Activated CD8-positive, alpha-beta T cell treated with anti-CD3 and anti-CD28 coated beads for 36 hours (primary cell): ENCODE results near the gene EEF1AKMT4. TPM values are rescaled to one million over a fixed set of nuclear protein-coding genes. Genes with fewer than 3 reads are reported as not detected.

ENCODE experiments used
- ATAC-seq: fragments of 200-7000 bp; cut with Tn5 transposase; one replicate; pipeline ENCODE4 v1.10.0; 2021; ENCODE audit warnings: mild to moderate bottlenecking, moderate library complexity
- CTCF ChIA-PET: fragments of 350-600 bp; sonication (Branson Sonifier 250); formaldehyde crosslinking; loops from one replicate; lab custom pipeline; 2021; ENCODE audit warnings: antibody characterized with exemption; lab: Charles Lee
- POLR2A ChIA-PET: fragments of 350-600 bp; sonication (Branson Sonifier 250); formaldehyde crosslinking; loops from one replicate; lab custom pipeline; 2021; ENCODE audit warnings: antibody characterized with exemption; lab: Charles Lee
- DNase-seq: peaks from one replicate; pipeline ENCODE4 v3.0.0-alpha.2; 2020
- H3K27ac Mint-ChIP-seq: one replicate; pipeline ENCODE4 v1.8.0; 2021; ENCODE audit warnings: mild to moderate bottlenecking, mixed read lengths
- H3K27me3 Mint-ChIP-seq: one replicate; pipeline ENCODE4 v1.8.0; 2021; ENCODE audit warnings: mixed read lengths
- H3K36me3 Mint-ChIP-seq: one replicate; pipeline ENCODE4 v1.8.0; 2021; ENCODE audit warnings: low read depth, mixed read lengths
- H3K4me1 Mint-ChIP-seq: one replicate; pipeline ENCODE4 v1.8.0; 2021; ENCODE audit warnings: low read depth, mixed read lengths
- H3K4me3 Mint-ChIP-seq: one replicate; pipeline ENCODE4 v1.8.0; 2021; ENCODE audit warnings: mild to moderate bottlenecking, moderate library complexity, mixed read lengths
- H3K9me3 Mint-ChIP-seq: one replicate; pipeline ENCODE4 v1.8.0; 2021; ENCODE audit warnings: mixed read lengths
- CTCF ChIP-seq: fragments of 200-600 bp; IDR thresholded peaks from one replicate; pipeline ENCODE4 v1.8.0; 2022; ENCODE audit warnings: antibody characterized with exemption, mild to moderate bottlenecking
- intact Hi-C: fragments of 100-400 bp; cut with micrococcal nuclease; formaldehyde crosslinking; loops from one replicate; pipeline ENCODE4 v1.10.0; 2022
- total RNA-seq, 2 experiments: library from RNA; stranded (reverse); gene quantifications; one replicate each; pipeline ENCODE4 v1.2.3, GENCODE V29; 2021

The EEF1AKMT4 gene
- total RNA-seq, 2 experiments from 2014 or later, result 7.8 to 8.7 TPM

- Mint-ChIP-seq H3K27ac (no peak overlapping the region), H3K4me1 (no peaks in the 10 kb centered on the region), H3K36me3 (no peaks in the 10 kb centered on the region), H3K9me3 (no peaks in the 10 kb centered on the region), H3K4me3 (no peak overlapping the region), H3K27me3 (peaks cover 8% of the 10 kb centered on the region)
- ChIA-PET CTCF (interaction anchor here (2.4 to 2.8 kb wide), 2 partner anchors 9 to 13 kb away, joined by 12 to 30 read pairs; partner anchors contain the start of gene EEF1AKMT4), POLR2A (interaction anchor here (0.6 to 2.1 kb wide), 4 partner anchors 10 to 122 kb away, joined by 3 to 6 read pairs (median 4); partner anchors contain the start of gene EEF1AKMT4)
- intact Hi-C loops, result no loop called here
- ATAC-seq (no peak), DNase-seq (no peak)
- no peak for TF ChIP-seq CTCF
These were observed 12.3 kb upstream of the EEF1AKMT4 start for GRCh38 chr3:184237211-184237610.

GRCh38 chr3:184237807-184238206 is 11.7 kb upstream of the EEF1AKMT4 start:
- H3K27me3 Mint-ChIP-seq, result peaks cover 2% of the 10 kb centered on the region
- ATAC-seq, result no peak

GRCh38 chr3:184238246-184238818 is 11.1 kb upstream of the EEF1AKMT4 start:
- TF ChIP-seq CTCF, result no peak
- no peaks in the 10 kb centered on the region for H3K4me1 Mint-ChIP-seq
- no peaks in the 10 kb centered on the region for H3K27me3 Mint-ChIP-seq
- DNase-seq (no peak), ATAC-seq (no peak)
- no peak overlapping the region for H3K27ac Mint-ChIP-seq
- intact Hi-C loops, result no loop called here
- ChIA-PET CTCF (interaction anchor here (2.4 to 2.8 kb wide), 2 partner anchors 10 to 11 kb away, joined by 12 to 30 read pairs; partner anchors contain the start of gene EEF1AKMT4), POLR2A (interaction anchor here (0.6 to 2.1 kb wide), 2 partner anchors 11 to 597 kb away, joined by 3 to 5 read pairs; partner anchors contain the start of gene EEF1AKMT4)
- H3K9me3 Mint-ChIP-seq, result no peaks in the 10 kb centered on the region
- no peak overlapping the region for H3K4me3 Mint-ChIP-seq
- H3K36me3 Mint-ChIP-seq, result peaks cover 3% of the 10 kb centered on the region

More at GRCh38 chr3:184237807-184238206, 11.7 kb upstream of the EEF1AKMT4 start:
- Mint-ChIP-seq H3K9me3 (no peaks in the 10 kb centered on the region), H3K36me3 (peaks cover 2% of the 10 kb centered on the region), H3K27ac (no peak overlapping the region), H3K4me3 (no peak overlapping the region), H3K4me1 (no peaks in the 10 kb centered on the region)
- ChIA-PET CTCF (interaction anchor here (2.4 to 2.8 kb wide), 2 partner anchors 10 to 12 kb away, joined by 12 to 30 read pairs; partner anchors contain the start of gene EEF1AKMT4), POLR2A (interaction anchor here (0.6 to 2.1 kb wide), 3 partner anchors 9 to 596 kb away, joined by 3 to 5 read pairs (median 4); partner anchors contain the start of gene EEF1AKMT4)
- no peak for TF ChIP-seq CTCF
- intact Hi-C loops, result no loop called here
- DNase-seq, result no peak

GRCh38 chr3:184239221-184239620 is 10.3 kb upstream of the EEF1AKMT4 start:
- H3K27ac Mint-ChIP-seq, result no peak overlapping the region
- ATAC-seq, result no peak
- no peaks in the 10 kb centered on the region for H3K4me1 Mint-ChIP-seq
- peaks cover 3% of the 10 kb centered on the region for H3K36me3 Mint-ChIP-seq
- no peak for DNase-seq
- H3K27me3 Mint-ChIP-seq, result no peaks in the 10 kb centered on the region
- ChIA-PET POLR2A (interaction anchor here (1.8 kb wide), 1 partner anchor 11 kb away, joined by 9 read pairs; the partner anchor contains the start of gene VWA5B2), CTCF (interaction anchor here (2.4 kb wide), 2 partner anchors 11 to 12 kb away, joined by 12 to 15 read pairs; partner anchors contain the start of gene EEF1AKMT4)
- intact Hi-C loops, result no loop called here
- H3K4me3 Mint-ChIP-seq, result no peak overlapping the region
- no peaks in the 10 kb centered on the region for H3K9me3 Mint-ChIP-seq
- TF ChIP-seq CTCF, result no peak

- Mint-ChIP-seq H3K36me3 (peaks cover 7% of the 10 kb centered on the region), H3K4me3 (no peak overlapping the region), H3K27me3 (no peaks in the 10 kb centered on the region), H3K4me1 (no peaks in the 10 kb centered on the region), H3K27ac (no peak overlapping the region), H3K9me3 (no peaks in the 10 kb centered on the region)
- ChIA-PET POLR2A (interaction anchor here (1.5 to 1.8 kb wide), 2 partner anchors 11 to 95 kb away, joined by 4 to 9 read pairs; partner anchors contain the start of gene VWA5B2), CTCF (interaction anchor here (1.1 to 2.4 kb wide), 6 partner anchors 10 to 344 kb away, joined by 3 to 15 read pairs (median 8); partner anchors contain the start of gene EEF1AKMT4)
- DNase-seq (no peak), ATAC-seq (no peak)
- TF ChIP-seq CTCF, result no peak
- intact Hi-C loops, result no loop called here
These were observed 9.8 kb upstream of the EEF1AKMT4 start for GRCh38 chr3:184239708-184240107.
